GM21360 (cell line): ENCODE results near the gene CDKAL1.
"Not testable (repeated sequence)": the region's sequence is repeated elsewhere in the genome, so short reads cannot be mapped to it uniquely, and the experiment has no call there.

Experiments
- ATAC-seq: cut with Tn5 transposase; IDR thresholded peaks from one replicate; pipeline ENCODE4 v1.9.1; 2021; ENCODE audit warnings: mild to moderate bottlenecking, moderate library complexity; ENCODE audit not compliant: unreplicated experiment

Gene CDKAL1

GRCh38 chr6:21219856-21220255, 685.6 kb downstream of the CDKAL1 start:
- ATAC-seq = no peak

DNA sequence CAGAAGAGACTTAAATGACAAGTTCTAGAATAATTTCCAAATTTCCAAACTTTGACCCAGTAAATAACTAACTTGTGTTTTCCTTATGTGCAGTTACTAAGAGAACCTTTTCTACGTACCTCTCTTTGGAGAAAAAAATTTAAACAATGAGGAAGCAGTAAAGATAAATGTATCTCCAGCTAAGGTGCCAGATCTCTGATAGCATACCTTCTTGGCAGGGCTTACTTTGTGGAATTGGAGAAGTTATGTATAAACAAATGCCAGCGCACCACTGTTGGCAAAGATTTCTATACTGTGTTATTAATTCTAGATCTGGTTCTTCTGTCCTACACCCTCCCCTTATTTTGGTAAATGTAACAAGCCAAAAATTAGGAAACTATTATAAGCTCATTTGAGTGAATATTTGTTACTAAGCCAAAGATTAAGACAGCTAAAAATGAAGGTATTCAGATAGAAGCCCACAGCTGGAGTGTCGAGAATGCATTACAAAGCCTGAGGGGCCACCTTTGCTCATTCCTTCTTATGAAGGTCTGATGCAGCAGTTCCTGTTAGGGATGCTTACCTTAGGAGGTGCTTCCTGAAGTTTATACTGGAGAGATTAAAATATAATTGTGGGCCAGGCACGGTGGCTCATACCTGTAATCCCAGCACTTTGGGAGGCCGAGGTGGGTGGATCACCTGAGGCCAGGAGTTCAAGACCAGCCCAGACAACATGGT, 686.2 kb downstream of the CDKAL1 start:
- no peak for ATAC-seq

DNA sequence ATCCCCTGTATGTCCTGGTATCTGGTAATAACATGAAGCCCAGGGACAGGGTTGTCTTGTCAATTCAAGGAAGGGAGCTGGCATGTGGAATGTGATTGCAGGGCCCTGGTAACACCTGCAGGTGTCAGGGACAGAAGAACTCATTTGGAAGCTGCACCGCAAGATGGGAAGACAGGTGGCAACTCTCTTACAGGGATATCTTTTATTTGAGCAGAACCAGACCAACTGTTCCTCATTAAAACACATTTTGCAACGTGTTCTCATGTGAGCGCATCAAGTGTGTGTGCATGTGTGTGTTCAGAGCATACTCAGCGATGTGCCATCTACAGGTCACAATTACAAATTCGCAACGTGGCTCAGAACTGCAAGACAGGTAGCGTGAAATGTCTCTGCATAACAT, 688.4 kb downstream of the CDKAL1 start:
- no peak for ATAC-seq

DNA sequence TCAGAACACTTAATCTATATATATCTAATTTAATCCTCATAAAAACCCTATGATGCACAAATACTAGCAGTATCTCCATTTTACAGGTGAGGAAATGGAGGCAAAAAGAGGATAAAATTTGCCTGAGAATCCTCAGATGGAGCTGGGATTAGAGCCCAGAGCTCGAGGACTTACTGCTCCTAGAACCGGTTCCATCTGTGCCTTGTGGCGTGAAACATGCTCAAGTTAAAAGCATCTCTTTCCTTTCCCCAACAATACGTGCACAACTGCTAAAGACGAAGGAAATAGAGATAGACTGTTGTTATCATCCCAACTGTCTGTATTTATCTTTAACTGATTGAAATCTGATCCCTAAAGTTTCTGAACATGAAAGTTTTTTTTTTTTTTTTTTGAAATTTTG, 691.7 kb downstream of the CDKAL1 start:
- ATAC-seq = no peak

GRCh38 chr6:21227486-21227885, 693.2 kb downstream of the CDKAL1 start:
- ATAC-seq = no peak

DNA sequence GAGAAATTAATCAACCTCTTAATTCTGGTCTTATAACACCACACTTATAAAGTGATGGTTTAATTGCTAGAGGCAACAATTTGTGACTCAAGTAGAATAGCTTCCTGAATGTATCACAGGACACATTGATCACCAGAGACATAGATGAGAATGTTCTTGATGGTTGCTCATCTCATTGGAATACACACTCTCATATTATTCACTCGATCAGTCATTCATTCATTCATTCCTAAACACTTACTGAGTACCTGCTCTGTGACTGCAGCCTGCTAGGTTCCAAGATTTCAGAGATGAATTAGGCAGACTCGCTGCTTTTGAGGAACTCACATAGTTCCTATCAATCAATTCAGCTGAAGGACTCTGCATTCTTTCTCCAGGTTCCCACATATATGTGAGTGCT, 694.2 kb downstream of the CDKAL1 start:
- no peak for ATAC-seq

- ATAC-seq = no peak
Observed at GRCh38 chr6:21228876-21229460, 694.7 kb downstream of the CDKAL1 start.

DNA sequence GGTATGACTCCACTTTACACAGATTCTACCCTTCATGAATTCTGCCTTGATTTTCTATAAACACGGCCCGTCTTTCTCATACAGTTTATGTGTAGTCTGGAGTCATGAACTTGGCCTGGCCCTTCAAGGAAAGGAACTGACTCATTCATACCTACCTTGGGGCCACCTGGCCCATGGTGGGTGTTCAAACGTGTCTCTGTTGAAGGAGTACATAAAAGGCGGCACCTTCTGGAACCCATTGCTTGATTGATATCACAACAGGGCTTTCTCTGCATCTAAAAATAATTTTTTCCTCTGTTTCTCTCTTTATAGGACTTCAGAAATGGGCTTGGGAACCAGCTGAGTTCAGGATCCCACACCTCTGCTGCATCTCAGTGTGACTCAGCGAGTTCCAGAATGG, 696.3 kb downstream of the CDKAL1 start:
- no peak for ATAC-seq

DNA sequence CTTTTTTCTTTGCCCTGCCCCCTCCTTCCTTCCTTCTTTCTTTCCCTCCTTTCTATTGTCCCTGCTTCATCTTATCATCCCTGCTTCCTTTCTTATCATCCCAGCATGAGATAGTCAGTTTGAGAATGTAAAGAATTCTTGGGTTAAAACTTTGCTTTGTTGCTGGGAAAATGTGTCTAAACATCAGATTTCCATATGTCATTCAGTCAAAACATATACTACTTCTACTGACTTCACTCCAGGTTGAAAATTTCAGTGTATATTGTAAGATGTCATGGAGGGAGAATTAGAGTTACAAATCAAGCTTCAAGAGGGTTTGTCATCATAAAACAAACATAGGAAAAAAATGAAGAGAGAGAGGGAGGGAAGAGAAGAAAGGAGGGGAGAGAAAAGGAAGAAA, 700.9 kb downstream of the CDKAL1 start:
- ATAC-seq = no peak

DNA sequence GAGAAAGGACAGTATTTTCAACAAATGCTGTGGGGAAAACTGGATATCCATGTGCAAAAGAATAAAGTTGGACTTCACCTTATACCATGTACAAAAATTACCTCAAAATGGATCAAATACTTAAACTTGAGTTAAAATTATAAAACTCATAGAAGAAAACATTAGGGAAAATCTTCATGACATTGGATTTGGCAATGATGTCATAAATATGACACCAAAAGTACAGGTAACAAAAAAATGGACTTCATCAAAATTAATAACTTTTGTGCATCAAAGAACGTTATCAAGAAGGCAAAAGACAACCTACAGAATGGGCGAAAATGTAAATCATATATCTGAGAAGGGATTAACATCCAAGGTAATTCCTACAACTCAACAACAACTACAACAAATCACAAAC, 704.0 kb downstream of the CDKAL1 start:
- ATAC-seq = no peak

DNA sequence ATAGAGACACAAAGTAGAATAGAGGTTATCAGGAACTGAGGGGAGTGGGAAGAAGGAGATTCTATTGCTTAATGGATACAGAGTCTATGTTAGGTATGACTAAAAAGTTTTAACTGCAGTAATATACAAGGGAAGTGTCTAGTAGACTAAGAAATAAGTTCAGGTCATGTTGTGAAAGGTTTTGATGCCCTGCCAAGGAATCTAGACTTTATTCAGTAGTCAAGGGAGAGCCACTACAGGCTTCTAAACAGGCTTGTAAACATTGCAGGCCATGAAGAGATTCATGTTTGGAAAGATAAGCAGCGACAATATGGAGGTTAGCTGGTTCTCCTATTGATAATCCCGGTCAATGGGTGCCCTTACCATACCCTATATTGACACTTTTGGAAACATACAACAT, 706.5 kb downstream of the CDKAL1 start:
- ATAC-seq = no peak

DNA sequence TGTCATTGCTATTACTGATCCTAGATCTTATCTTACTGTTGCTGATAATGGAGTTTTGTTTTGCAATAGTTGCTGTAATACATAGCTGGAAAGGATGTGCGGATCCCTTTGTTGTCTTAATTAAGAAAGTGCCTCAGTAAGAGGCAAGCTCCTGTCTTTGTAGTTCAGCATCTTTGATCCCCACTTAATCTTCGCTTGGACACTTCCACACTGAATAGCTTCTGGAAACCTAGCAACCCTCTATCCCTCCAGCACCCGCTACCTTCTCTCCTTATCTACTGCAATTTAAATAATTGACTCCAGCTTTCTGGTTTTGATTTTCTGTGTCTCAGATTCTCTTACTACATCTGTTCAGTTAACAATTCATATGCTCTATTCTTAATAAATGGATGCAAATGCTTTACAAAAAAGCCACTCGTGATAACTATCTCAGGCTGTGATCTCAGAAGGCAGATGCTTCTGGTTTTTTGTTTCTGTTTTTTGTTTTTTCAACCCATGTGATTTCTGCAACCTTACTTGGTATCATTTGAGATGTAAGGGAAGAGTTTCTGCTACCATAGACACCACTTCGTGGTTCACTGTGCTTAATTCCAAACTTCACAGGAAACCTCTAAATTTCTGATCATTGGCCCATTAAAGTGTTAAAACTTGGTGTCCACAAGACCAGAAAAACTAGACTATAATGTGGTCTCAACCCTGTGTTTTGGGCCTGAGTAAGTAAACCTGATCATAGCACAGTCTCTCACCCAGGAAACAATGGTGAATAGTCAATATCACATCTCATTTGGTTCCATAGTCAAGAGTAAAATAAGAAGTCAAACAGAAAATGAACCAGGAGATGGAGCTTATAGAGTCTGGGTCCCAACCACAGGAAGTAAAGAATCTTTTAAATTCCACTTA, 707.2 kb downstream of the CDKAL1 start:
- no peak for ATAC-seq

- ATAC-seq = no peak
Observed at GRCh38 chr6:21244897-21245470, 710.7 kb downstream of the CDKAL1 start.

DNA sequence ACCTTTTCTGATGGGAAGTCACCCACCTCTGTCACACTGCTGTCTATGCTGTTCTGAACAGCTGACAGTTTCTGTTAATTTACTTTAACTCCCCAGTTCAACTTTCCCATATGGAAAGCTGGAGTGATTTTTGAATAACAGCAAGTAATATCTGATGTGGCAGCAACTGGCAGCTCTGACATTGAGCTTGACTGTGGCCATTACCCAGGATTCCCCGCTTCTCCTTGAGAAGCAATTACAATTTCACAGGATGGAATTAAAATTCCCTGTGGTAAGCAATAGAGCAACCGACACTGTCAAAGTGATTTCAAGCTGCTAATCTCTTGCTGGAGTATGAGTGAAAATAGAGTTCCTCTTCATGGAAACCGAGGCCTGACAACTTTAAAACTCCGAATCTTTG, 711.2 kb downstream of the CDKAL1 start:
- no peak for ATAC-seq

GRCh38 chr6:21246075-21246474, 711.8 kb downstream of the CDKAL1 start:
- no peak for ATAC-seq

DNA sequence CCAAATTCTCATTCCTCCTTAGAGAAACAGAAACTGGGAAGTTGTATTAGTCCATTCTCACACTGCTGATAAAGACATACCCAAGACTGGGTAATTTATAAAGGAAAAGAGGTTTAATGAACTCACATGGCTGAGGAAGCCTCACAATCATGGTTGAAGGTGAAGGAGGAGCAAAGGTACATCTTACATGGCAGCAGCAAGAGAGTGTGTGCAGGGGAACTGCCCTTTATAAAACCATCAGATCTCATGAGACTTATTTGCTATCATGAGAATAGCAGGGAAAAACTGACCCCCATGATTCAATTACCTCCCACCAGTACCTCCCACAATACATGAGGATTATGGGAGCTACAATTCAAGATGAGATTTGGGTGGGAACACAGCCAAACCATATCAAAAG, 720.2 kb downstream of the CDKAL1 start:
- ATAC-seq = not testable (repeated sequence)

- ATAC-seq = no peak
Observed at GRCh38 chr6:21256197-21256596, 721.9 kb downstream of the CDKAL1 start.

GRCh38 chr6:21257125-21257524, 722.9 kb downstream of the CDKAL1 start:
- no peak for ATAC-seq

GRCh38 chr6:21258665-21259064, 724.4 kb downstream of the CDKAL1 start:
- no peak for ATAC-seq

- ATAC-seq = no peak
Observed at GRCh38 chr6:21259660-21260059, 725.4 kb downstream of the CDKAL1 start.

DNA sequence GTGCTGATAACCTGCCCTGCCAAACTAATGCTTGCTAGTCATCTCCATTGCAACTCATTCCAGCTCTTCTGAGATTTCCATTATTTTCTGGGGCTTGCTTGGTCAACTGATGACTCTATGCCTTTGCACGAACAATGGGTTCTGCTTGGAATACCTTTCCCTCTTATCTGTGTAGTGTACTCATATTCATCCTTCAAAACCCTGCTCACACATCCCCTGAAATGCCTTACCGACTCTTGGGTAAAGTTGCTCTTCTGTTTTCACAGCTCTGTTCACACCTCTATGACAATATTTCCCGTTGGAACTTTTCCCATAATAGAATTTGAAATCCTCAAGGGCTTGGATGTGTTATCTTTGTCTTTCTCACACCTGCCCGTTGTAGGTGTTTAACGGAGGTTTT, 728.2 kb downstream of the CDKAL1 start:
- no peak for ATAC-seq
